ENCODE measurements around the gene RAPSN.

Gene RAPSN

DNA sequence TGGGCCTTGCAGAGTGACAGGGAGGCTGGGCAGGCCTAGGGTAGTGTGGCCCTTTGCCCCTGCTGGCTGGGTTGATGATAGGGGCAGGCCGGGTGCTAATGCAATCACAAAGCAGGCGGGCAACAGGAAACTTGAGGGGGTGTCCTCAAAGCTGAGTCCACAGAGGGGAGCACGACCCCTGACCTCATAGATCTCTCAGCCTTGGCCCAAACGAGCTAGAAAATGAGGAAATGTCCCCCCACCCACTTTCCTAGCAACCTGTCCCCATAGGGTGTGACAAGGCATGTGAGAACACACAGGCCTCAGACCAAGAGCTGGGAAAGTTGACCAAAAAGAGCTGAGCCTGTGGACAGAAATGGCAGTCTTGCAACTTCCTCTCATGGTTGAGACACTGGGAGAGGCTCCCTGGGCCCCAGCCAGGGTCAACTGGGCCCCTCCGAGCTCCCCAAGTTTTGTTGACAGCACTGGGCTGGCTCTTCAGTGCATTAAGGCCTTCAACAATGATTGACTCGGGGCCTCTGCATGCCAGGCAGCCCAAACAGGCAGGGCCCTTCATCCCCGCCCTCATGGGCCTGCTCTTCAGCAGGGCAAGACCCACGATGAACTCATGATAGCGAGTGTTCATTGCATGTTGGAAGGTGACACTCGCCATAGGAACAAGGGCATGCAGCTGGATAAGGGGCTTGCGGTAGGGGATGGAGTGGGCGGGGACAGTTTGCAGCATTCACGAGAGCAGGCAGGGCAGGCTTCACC is 60.8 kb downstream of the RAPSN start:
- DNase-seq, result no peak
